Stimulated activated naive CD8-positive, alpha-beta T cell treated with anti-CD3 and anti-CD28 coated beads, Interleukin-15, amount 100 ng/mL, for 72 hours (primary cell): ENCODE measurements around the gene TADA1.
"Not testable (repeated sequence)": the region's sequence is repeated elsewhere in the genome, so short reads cannot be mapped to it uniquely, and the experiment has no call there.

Experiments used
- ATAC-seq: fragments of 150-1000 bp; cut with Tn5 transposase; 2 replicates; pipeline ENCODE4 v1.10.0; 2021; ENCODE audit warnings: mild to moderate bottlenecking, moderate library complexity
- DNase-seq, 2 donors: peaks; one replicate each; pipeline ENCODE4 v3.0.0; 2021 to 2022
- H3K27ac Mint-ChIP-seq, 2 donors: one replicate each; pipeline ENCODE4 v1.8.0; 2022; ENCODE audit warnings: mild to moderate bottlenecking in 2 of 2, mixed read lengths in 2 of 2, moderate library complexity in 2 of 2
- H3K27me3 Mint-ChIP-seq: one replicate; pipeline ENCODE4 v1.8.0; 2022; ENCODE audit warnings: mixed read lengths
- H3K4me1 Mint-ChIP-seq: one replicate; pipeline ENCODE4 v1.8.0; 2022; ENCODE audit warnings: mild to moderate bottlenecking, mixed read lengths
- H3K4me3 Mint-ChIP-seq, 2 donors: one replicate each; pipeline ENCODE4 v1.8.0; 2022; ENCODE audit warnings: mild to moderate bottlenecking in 2 of 2, mixed read lengths in 2 of 2, moderate library complexity in 1 of 2
- H3K9me3 Mint-ChIP-seq, 2 donors: one replicate each; pipeline ENCODE4 v1.8.0; 2022; ENCODE audit warnings: mixed read lengths in 2 of 2

Gene TADA1

DNA sequence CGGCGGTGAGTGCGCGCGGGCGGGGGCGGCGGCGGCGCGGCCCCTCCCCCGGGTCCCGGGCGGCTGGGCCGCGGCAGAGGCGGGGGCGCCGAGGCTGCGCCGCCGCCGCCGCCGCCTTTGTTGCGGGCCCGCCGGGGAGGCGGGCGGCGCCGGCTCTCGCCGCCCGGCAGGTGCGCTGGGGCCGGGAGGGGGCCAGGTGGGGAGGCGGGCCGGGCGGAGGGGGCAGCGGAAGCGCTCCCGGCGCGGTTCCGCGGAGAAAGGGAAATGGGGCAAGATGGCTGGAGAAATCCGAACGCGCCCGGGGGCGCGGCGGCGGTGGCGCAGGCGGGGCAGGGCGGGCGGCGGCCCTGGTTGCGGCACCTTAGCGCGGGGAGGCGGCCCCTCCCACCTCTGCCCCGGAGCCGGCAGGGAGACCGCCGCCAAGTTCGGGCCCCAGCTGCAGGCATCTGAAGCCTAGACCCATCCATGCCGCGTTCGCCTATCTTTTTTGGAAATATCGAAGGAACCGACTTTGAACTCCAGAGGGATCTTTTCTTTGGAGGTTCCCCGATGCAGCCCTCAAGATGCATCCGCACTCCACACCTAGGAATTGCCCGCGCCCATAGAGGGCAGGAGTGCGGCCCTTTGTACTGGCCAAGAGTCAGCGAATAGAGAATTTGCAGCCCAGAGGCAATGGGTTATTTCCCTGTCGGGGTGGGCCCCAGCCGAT is 36.3 kb downstream of the TADA1 start:
- Mint-ChIP-seq H3K27me3 (no peaks in the 10 kb centered on the region), H3K27ac (peak overlapping the region; percentile 78 to 89), H3K4me3 (peak overlapping the region; percentile 82 to 83), H3K4me1 (peaks cover 68% of the 10 kb centered on the region), H3K9me3 (no peaks in the 10 kb centered on the region)
- ATAC-seq = peak; percentile 47
- DNase-seq = peak; percentile 52 to 53

DNA sequence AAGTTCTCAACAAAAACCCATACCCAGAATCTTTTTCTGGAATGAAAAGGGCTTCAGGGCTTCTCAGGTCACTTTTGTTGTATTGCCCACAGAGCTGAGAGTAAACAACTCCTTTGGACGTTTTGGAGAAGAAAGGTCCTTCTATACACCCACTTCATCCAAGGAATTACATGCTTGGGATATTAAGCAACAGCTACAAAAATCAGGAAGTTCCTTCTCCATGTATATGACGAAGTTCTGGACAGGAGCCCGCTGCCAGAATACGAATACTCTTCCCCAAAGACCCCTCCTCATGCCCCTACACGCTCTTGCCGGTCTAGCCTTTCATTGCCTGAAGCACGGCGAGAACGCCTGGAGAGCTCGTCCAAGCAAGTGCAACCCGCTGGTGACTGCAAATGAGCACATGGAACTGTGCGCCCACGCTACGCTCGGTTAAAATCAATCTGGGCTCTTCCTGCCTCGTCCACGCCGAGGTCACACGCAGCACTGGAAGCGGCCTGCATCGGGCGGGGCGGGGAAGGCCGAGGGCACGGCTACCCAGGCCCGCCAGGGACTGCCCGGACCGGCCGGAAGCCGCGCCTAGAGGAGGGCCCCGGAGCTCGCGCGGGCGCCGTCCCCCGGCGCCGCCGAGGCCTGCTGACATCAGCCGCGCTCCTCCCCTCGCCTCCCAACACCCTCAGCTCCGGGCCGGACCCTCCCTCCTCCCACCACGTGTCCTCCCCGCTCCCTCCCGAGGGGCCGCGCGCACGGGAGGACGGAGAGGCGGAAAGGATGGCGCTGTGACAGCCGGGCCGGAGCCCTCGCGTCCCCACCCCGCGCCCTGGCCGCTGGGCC is 37.1 kb downstream of the TADA1 start, which contains the start of gene POGK:
TSS of gene POGK (plus strand) at position 710 of the 834 bp plus-strand sequence. CDS start 1,482 bp downstream, outside the sequence.
- Mint-ChIP-seq H3K4me3 (peak within 1 kb of the TSS; percentile 82 to 95), H3K4me1 (peaks cover 60% of the 10 kb centered on the region), H3K9me3 (no peaks in the 10 kb centered on the region), H3K27me3 (no peaks in the 10 kb centered on the region), H3K27ac (peak within 1 kb of the TSS; percentile 94 to 99)
- peak; percentile 97 for ATAC-seq
- peak; percentile 86 to 91 for DNase-seq

- ATAC-seq (no peak), DNase-seq (no peak)
- no peak overlapping the region for H3K4me3 Mint-ChIP-seq
- no peaks in the 10 kb centered on the region for H3K9me3 Mint-ChIP-seq
- H3K27ac Mint-ChIP-seq = no peak overlapping the region
- H3K27me3 Mint-ChIP-seq = no peaks in the 10 kb centered on the region
- H3K4me1 Mint-ChIP-seq = peaks cover 38% of the 10 kb centered on the region
Measured at GRCh38 chr1:166836733-166837132, 39.3 kb downstream of the TADA1 start.

GRCh38 chr1:166829762-166830161 is 46.3 kb downstream of the TADA1 start:
- not testable (repeated sequence) for H3K27ac Mint-ChIP-seq

DNA sequence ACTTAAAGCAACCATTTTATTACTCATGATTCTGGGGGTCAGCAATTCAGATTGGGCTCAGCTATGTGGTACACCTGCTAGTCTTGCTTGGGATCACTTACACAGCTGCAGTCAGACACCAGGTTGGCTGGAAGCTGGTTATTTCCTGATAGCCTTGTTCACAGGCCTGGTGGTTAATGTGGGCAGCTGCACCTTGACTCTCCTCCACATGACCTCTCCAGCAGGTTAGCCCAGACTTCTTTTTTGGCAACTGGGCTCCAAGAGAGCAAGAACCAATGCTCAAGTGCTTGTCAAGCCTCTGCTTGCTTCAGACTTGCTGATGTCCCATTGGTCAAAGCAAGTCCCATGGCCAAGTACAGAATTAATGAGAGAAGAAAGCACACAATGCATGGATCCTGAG is 48.6 kb downstream of the TADA1 start:
- Mint-ChIP-seq H3K4me3 (no peak overlapping the region), H3K27me3 (no peaks in the 10 kb centered on the region), H3K4me1 (no peaks in the 10 kb centered on the region), H3K27ac (no peak overlapping the region), H3K9me3 (peaks cover 20 to 24% of the 10 kb centered on the region in 2 donors)
- ATAC-seq (no peak), DNase-seq (no peak)

More at GRCh38 chr1:166829762-166830161, 46.3 kb downstream of the TADA1 start:
- ATAC-seq, DNase-seq, H3K27me3 Mint-ChIP-seq, H3K4me3 Mint-ChIP-seq, H3K4me1 Mint-ChIP-seq: not testable (repeated sequence)
- H3K9me3 Mint-ChIP-seq = peaks cover 20 to 24% of the 10 kb centered on the region in 2 donors

- ATAC-seq = no peak
- Mint-ChIP-seq H3K27me3 (no peaks in the 10 kb centered on the region), H3K9me3 (peaks cover 23 to 35% of the 10 kb centered on the region in 2 donors), H3K4me1 (no peaks in the 10 kb centered on the region), H3K27ac (no peak overlapping the region), H3K4me3 (no peak overlapping the region)
- no peak for DNase-seq
Measured at GRCh38 chr1:166822385-166822784, 53.7 kb downstream of the TADA1 start.

- Mint-ChIP-seq H3K9me3 (peaks cover 23 to 30% of the 10 kb centered on the region in 2 donors), H3K27ac (no peak overlapping the region), H3K27me3 (peaks cover 5% of the 10 kb centered on the region), H3K4me1 (no peaks in the 10 kb centered on the region), H3K4me3 (no peak overlapping the region)
- ATAC-seq (no peak), DNase-seq (no peak)
Measured at GRCh38 chr1:166819974-166820373, 56.1 kb downstream of the TADA1 start.

GRCh38 chr1:166814611-166815010 is 61.5 kb downstream of the TADA1 start:
- DNase-seq (no peak), ATAC-seq (no peak)
- no peak overlapping the region for H3K27ac Mint-ChIP-seq
- H3K9me3 Mint-ChIP-seq = peaks cover 13 to 14% of the 10 kb centered on the region in 2 donors
- H3K4me1 Mint-ChIP-seq = no peaks in the 10 kb centered on the region
- no peak overlapping the region for H3K4me3 Mint-ChIP-seq
- peaks cover 8% of the 10 kb centered on the region for H3K27me3 Mint-ChIP-seq

GRCh38 chr1:166813508-166814223 is 62.4 kb downstream of the TADA1 start:
- no peak overlapping the region for H3K27ac Mint-ChIP-seq
- H3K4me3 Mint-ChIP-seq = no peak overlapping the region
- no peak for ATAC-seq
- no peaks in the 10 kb centered on the region for H3K4me1 Mint-ChIP-seq
- H3K9me3 Mint-ChIP-seq = peaks cover 5 to 6% of the 10 kb centered on the region in 2 donors
- H3K27me3 Mint-ChIP-seq = peaks cover 8% of the 10 kb centered on the region
- no peak for DNase-seq

DNA sequence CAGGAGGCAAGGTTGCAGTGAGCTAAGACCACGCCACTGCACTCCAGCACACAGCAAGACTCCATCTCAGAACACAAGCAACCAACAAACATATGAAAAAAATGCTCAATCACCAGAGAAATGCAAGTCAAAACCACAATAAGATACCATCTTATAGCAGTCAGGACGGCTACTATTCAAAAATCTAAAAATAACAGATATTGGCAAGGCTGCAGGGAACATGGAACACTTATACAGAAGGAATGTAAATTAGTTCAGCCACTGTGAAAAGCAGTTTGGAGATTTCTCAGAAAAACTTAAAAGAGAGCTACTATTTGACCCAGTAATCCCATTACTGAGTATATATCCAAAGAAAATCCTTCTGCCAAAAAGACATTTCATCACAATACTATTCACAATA is 64.4 kb downstream of the TADA1 start:
- Mint-ChIP-seq H3K27ac (no peak overlapping the region), H3K27me3 (peaks cover 8% of the 10 kb centered on the region), H3K4me3 (no peak overlapping the region), H3K9me3 (no peaks in the 10 kb centered on the region), H3K4me1 (no peaks in the 10 kb centered on the region)
- DNase-seq (no peak), ATAC-seq (no peak)

- Mint-ChIP-seq H3K4me1 (no peaks in the 10 kb centered on the region), H3K27ac (no peak overlapping the region), H3K4me3 (no peak overlapping the region), H3K9me3 (no peaks in the 10 kb centered on the region), H3K27me3 (no peaks in the 10 kb centered on the region)
- no peak for DNase-seq
- ATAC-seq = no peak
Measured at GRCh38 chr1:166808952-166809351, 67.1 kb downstream of the TADA1 start.
